ENCODE measurements around the gene TCL1A.

Gene TCL1A

GRCh38 chr14:95696741-95697140 is 17.2 kb downstream of the TCL1A start:
- no peak overlapping the region for H3K9ac ChIP-seq (ENCODE audit: low read length in 5 of 5)
- no peaks in the 10 kb centered on the region for H3K9me3 ChIP-seq (ENCODE audit: control insufficient read depth in 5 of 5, low read length in 5 of 5)
- no peaks in the 10 kb centered on the region for H3K36me3 ChIP-seq (ENCODE audit: control insufficient read depth in 5 of 5, insufficient read depth in 5 of 5, low read length in 5 of 5)
- no peak overlapping the region for H3K27ac ChIP-seq (ENCODE audit: low read depth, low read length)
- peaks cover 0 to 9% (median 0%) of the 10 kb centered on the region in 5 donors for H3K27me3 ChIP-seq (ENCODE audit: control insufficient read depth in 5 of 5, insufficient read depth in 4 of 5, low read length in 5 of 5)
- no peak overlapping the region for H3K4me3 ChIP-seq (ENCODE audit: low read depth in 1 of 5, low read length in 5 of 5)
- H3K4me1 ChIP-seq (ENCODE audit: control insufficient read depth in 5 of 5, insufficient read depth in 5 of 5, low read length in 5 of 5): peaks cover 0 to 20% (median 4%) of the 10 kb centered on the region in 5 donors

DNA sequence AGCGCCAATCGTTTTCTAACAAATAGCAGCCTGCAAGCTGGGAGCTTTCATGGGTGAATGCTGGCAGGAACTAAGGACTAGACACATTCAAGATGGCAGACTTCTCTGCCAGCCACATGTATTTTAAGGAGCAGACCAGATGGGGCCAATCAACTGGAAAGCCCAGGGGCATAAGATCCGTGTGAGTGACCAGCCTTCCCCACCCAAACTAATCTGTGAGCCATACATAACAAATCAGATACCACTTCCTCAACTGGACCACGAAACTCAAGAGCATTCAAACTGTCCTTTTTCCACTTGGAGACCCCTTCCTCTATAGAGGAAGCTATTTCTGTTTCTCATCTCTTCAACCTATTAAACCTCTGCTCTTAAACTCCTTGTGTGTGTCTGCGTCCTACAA is 18.0 kb downstream of the TCL1A start:
- Histone ChIP-seq H3K36me3 (ENCODE audit: control insufficient read depth in 5 of 5, insufficient read depth in 5 of 5, low read length in 5 of 5) (no peaks in the 10 kb centered on the region), H3K4me3 (ENCODE audit: low read depth in 1 of 5, low read length in 5 of 5) (no peak overlapping the region), H3K9ac (ENCODE audit: low read length in 5 of 5) (no peak overlapping the region), H3K9me3 (ENCODE audit: control insufficient read depth in 5 of 5, low read length in 5 of 5) (no peaks in the 10 kb centered on the region), H3K4me1 (ENCODE audit: control insufficient read depth in 5 of 5, insufficient read depth in 5 of 5, low read length in 5 of 5) (peaks cover 0 to 17% (median 4%) of the 10 kb centered on the region in 5 donors), H3K27ac (ENCODE audit: low read depth, low read length) (no peak overlapping the region), H3K27me3 (ENCODE audit: control insufficient read depth in 5 of 5, insufficient read depth in 4 of 5, low read length in 5 of 5) (peaks cover 0 to 12% (median 0%) of the 10 kb centered on the region in 5 donors)

DNA sequence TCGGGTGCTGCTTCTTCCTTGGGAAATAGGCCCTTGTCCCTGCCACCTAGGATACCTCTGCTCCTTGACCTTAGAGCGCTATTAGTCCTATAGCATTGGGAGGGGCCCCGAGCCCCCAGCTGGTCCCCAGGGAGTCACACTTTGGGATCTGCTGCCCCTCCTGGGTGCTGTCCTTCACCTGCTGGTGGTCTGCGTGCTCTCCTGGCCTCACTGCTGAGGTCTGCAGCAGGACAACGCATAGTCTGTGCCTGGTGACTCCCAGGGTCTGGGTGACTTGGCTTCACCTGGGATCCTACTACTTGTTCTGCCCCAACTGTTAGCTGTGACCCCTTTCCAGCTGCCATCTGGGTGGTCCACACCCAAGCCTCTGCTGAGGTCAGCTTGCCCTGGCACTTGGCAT is 18.9 kb downstream of the TCL1A start:
- H3K4me1 ChIP-seq (ENCODE audit: control insufficient read depth in 5 of 5, insufficient read depth in 5 of 5, low read length in 5 of 5): peaks cover 0 to 11% (median 4%) of the 10 kb centered on the region in 5 donors
- H3K27me3 ChIP-seq (ENCODE audit: control insufficient read depth in 5 of 5, insufficient read depth in 4 of 5, low read length in 5 of 5): peaks cover 0 to 12% (median 2%) of the 10 kb centered on the region in 5 donors
- H3K27ac ChIP-seq (ENCODE audit: low read depth, low read length): no peak overlapping the region

GRCh38 chr14:95692109-95692508 is 21.8 kb downstream of the TCL1A start:
- Histone ChIP-seq H3K36me3 (ENCODE audit: control insufficient read depth in 5 of 5, insufficient read depth in 5 of 5, low read length in 5 of 5) (no peaks in the 10 kb centered on the region), H3K4me1 (ENCODE audit: control insufficient read depth in 5 of 5, insufficient read depth in 5 of 5, low read length in 5 of 5) (peaks cover 0 to 4% (median 0%) of the 10 kb centered on the region in 5 donors), H3K27me3 (ENCODE audit: control insufficient read depth in 5 of 5, insufficient read depth in 4 of 5, low read length in 5 of 5) (peaks cover 0 to 12% (median 4%) of the 10 kb centered on the region in 5 donors), H3K9ac (ENCODE audit: low read length in 5 of 5) (no peak overlapping the region), H3K27ac (ENCODE audit: low read depth, low read length) (no peak overlapping the region), H3K4me3 (ENCODE audit: low read depth in 1 of 5, low read length in 5 of 5) (no peak overlapping the region), H3K9me3 (ENCODE audit: control insufficient read depth in 5 of 5, low read length in 5 of 5) (no peaks in the 10 kb centered on the region)

More for the DNA sequence above, 18.9 kb downstream of the TCL1A start:
- Histone ChIP-seq H3K4me3 (ENCODE audit: low read depth in 1 of 5, low read length in 5 of 5) (no peak overlapping the region), H3K36me3 (ENCODE audit: control insufficient read depth in 5 of 5, insufficient read depth in 5 of 5, low read length in 5 of 5) (no peaks in the 10 kb centered on the region), H3K9me3 (ENCODE audit: control insufficient read depth in 5 of 5, low read length in 5 of 5) (no peaks in the 10 kb centered on the region), H3K9ac (ENCODE audit: low read length in 5 of 5) (no peak overlapping the region)

DNA sequence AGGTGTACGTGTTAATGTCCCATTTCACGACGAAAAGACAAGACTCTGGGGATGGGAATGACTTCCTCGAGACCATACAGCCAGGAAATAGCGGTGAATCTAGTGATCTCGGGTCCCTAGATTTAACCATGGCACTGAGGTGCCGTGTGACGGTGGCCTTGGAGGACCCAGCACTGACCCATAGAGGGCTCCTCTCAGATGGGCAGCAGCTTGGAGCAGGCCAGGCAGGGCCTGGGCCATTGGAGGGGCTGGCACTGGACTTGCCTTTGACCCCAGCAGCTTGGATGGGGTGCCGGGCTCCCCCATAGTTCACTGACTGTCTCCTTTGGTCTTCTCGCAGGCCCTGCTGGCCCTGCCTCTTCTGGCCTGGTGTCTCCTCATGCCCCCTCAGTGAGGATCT is 22.3 kb downstream of the TCL1A start:
- Histone ChIP-seq H3K4me3 (ENCODE audit: low read depth in 1 of 5, low read length in 5 of 5) (no peak overlapping the region), H3K36me3 (ENCODE audit: control insufficient read depth in 5 of 5, insufficient read depth in 5 of 5, low read length in 5 of 5) (no peaks in the 10 kb centered on the region), H3K27ac (ENCODE audit: low read depth, low read length) (no peak overlapping the region), H3K9me3 (ENCODE audit: control insufficient read depth in 5 of 5, low read length in 5 of 5) (no peaks in the 10 kb centered on the region), H3K9ac (ENCODE audit: low read length in 5 of 5) (no peak overlapping the region), H3K27me3 (ENCODE audit: control insufficient read depth in 5 of 5, insufficient read depth in 4 of 5, low read length in 5 of 5) (peaks cover 3 to 14% (median 9%) of the 10 kb centered on the region in 5 donors), H3K4me1 (ENCODE audit: control insufficient read depth in 5 of 5, insufficient read depth in 5 of 5, low read length in 5 of 5) (peaks cover 0 to 4% (median 0%) of the 10 kb centered on the region in 5 donors)

DNA sequence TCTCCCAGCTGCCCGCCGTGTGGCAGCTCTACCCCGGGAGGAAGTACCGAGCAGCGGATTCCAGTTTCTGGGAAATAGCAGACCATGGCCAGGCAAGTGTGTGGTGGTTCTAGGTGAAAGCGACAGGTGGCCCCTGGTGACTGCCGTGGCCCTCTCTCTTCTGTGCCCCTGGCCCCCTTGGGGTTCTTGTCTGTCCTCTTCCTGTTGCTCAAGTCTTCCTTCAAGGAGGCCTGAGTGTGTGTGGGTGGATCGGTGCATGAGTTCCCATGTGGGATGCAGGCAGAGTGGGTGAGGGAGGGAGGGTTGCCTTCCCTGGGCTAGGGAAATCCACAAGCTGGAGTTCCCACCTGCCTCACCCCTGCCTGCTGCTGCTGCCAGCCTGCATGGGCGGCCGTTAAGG is 23.1 kb downstream of the TCL1A start:
- Histone ChIP-seq H3K36me3 (ENCODE audit: control insufficient read depth in 5 of 5, insufficient read depth in 5 of 5, low read length in 5 of 5) (no peaks in the 10 kb centered on the region), H3K27ac (ENCODE audit: low read depth, low read length) (no peak overlapping the region), H3K9ac (ENCODE audit: low read length in 5 of 5) (no peak overlapping the region), H3K9me3 (ENCODE audit: control insufficient read depth in 5 of 5, low read length in 5 of 5) (no peaks in the 10 kb centered on the region), H3K4me3 (ENCODE audit: low read depth in 1 of 5, low read length in 5 of 5) (no peak overlapping the region), H3K27me3 (ENCODE audit: control insufficient read depth in 5 of 5, insufficient read depth in 4 of 5, low read length in 5 of 5) (peaks cover 3 to 14% (median 11%) of the 10 kb centered on the region in 5 donors), H3K4me1 (ENCODE audit: control insufficient read depth in 5 of 5, insufficient read depth in 5 of 5, low read length in 5 of 5) (peaks cover 0 to 4% (median 0%) of the 10 kb centered on the region in 5 donors)

GRCh38 chr14:95689441-95689840 is 24.5 kb downstream of the TCL1A start:
- Histone ChIP-seq H3K4me3 (ENCODE audit: low read depth in 1 of 5, low read length in 5 of 5) (no peak overlapping the region), H3K9ac (ENCODE audit: low read length in 5 of 5) (no peak overlapping the region), H3K4me1 (ENCODE audit: control insufficient read depth in 5 of 5, insufficient read depth in 5 of 5, low read length in 5 of 5) (peaks cover 0 to 4% (median 0%) of the 10 kb centered on the region in 5 donors), H3K9me3 (ENCODE audit: control insufficient read depth in 5 of 5, low read length in 5 of 5) (no peaks in the 10 kb centered on the region), H3K36me3 (ENCODE audit: control insufficient read depth in 5 of 5, insufficient read depth in 5 of 5, low read length in 5 of 5) (no peaks in the 10 kb centered on the region), H3K27ac (ENCODE audit: low read depth, low read length) (no peak overlapping the region), H3K27me3 (ENCODE audit: control insufficient read depth in 5 of 5, insufficient read depth in 4 of 5, low read length in 5 of 5) (peaks cover 6 to 19% (median 12%) of the 10 kb centered on the region in 5 donors)

DNA sequence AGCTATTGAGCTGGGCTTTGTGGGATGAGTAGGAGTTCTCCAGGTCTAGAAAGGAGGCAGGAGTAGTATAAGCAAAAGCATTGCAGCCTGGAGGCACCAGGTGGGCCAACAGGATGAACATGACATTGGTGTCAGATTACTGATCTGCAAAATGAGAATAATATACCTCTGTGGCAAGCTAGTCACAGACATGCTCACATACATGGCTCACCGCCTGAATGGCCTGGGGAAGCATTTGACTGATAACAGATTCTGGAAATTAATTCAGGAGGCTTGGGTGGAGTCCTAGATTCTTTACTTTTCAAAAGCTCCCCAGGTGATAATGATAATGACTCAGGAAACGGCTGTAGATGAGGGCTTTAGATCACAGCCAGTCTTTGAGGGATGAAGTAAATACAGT is 27.0 kb downstream of the TCL1A start:
- Histone ChIP-seq H3K36me3 (ENCODE audit: control insufficient read depth in 5 of 5, insufficient read depth in 5 of 5, low read length in 5 of 5) (no peaks in the 10 kb centered on the region), H3K27ac (ENCODE audit: low read depth, low read length) (no peak overlapping the region), H3K9ac (ENCODE audit: low read length in 5 of 5) (no peak overlapping the region), H3K4me3 (ENCODE audit: low read depth in 1 of 5, low read length in 5 of 5) (no peak overlapping the region), H3K9me3 (ENCODE audit: control insufficient read depth in 5 of 5, low read length in 5 of 5) (no peaks in the 10 kb centered on the region), H3K4me1 (ENCODE audit: control insufficient read depth in 5 of 5, insufficient read depth in 5 of 5, low read length in 5 of 5) (no peaks in the 10 kb centered on the region), H3K27me3 (ENCODE audit: control insufficient read depth in 5 of 5, insufficient read depth in 4 of 5, low read length in 5 of 5) (peaks cover 6 to 19% (median 12%) of the 10 kb centered on the region in 5 donors)

GRCh38 chr14:95685978-95686922 is 27.7 kb downstream of the TCL1A start, which contains the start of gene TCL1B:
TCL1B (plus strand) TSS chr14:95686426; CDS start chr14:95686468, 42 bp downstream.
- H3K4me3 ChIP-seq (ENCODE audit: low read depth in 1 of 5, low read length in 5 of 5): no peak within 1 kb of the TSS
- H3K4me1 ChIP-seq (ENCODE audit: control insufficient read depth in 5 of 5, insufficient read depth in 5 of 5, low read length in 5 of 5): no peaks in the 10 kb centered on the region
- H3K9ac ChIP-seq (ENCODE audit: low read length in 5 of 5): no peak within 1 kb of the TSS
- H3K9me3 ChIP-seq (ENCODE audit: control insufficient read depth in 5 of 5, low read length in 5 of 5): no peaks in the 10 kb centered on the region
- H3K27ac ChIP-seq (ENCODE audit: low read depth, low read length): no peak within 1 kb of the TSS
- peaks cover 6 to 19% (median 12%) of the 10 kb centered on the region in 5 donors for H3K27me3 ChIP-seq (ENCODE audit: control insufficient read depth in 5 of 5, insufficient read depth in 4 of 5, low read length in 5 of 5)
- H3K36me3 ChIP-seq (ENCODE audit: control insufficient read depth in 5 of 5, insufficient read depth in 5 of 5, low read length in 5 of 5): no peaks in the 10 kb centered on the region

DNA sequence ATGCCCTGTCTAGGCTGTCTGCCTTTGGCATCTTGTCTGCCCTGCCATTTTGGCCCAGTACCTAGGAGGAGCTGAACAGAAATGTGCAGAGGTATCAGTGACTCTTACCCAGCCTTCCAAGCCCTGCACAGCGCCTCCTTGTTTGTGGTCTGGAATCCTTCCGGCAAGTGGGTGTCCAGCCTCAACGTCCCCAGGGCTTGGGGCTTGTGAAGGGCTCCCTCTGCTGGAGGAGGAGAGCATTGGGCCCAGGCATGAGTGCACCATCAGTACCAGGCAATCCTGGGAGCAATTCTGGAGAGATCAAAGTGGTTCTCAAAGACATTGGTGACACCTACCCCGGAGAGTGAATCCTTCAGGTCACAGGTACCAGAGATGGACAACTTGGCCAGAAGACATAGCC is 30.1 kb downstream of the TCL1A start:
- Histone ChIP-seq H3K9me3 (ENCODE audit: control insufficient read depth in 5 of 5, low read length in 5 of 5) (no peaks in the 10 kb centered on the region), H3K27ac (ENCODE audit: low read depth, low read length) (no peak overlapping the region), H3K36me3 (ENCODE audit: control insufficient read depth in 5 of 5, insufficient read depth in 5 of 5, low read length in 5 of 5) (no peaks in the 10 kb centered on the region), H3K4me3 (ENCODE audit: low read depth in 1 of 5, low read length in 5 of 5) (no peak overlapping the region), H3K4me1 (ENCODE audit: control insufficient read depth in 5 of 5, insufficient read depth in 5 of 5, low read length in 5 of 5) (no peaks in the 10 kb centered on the region), H3K27me3 (ENCODE audit: control insufficient read depth in 5 of 5, insufficient read depth in 4 of 5, low read length in 5 of 5) (peaks cover 6 to 17% (median 7%) of the 10 kb centered on the region in 5 donors), H3K9ac (ENCODE audit: low read length in 5 of 5) (no peak overlapping the region)

Data from subcutaneous abdominal adipose tissue (tissue), 5 donors.